ENCODE data around the gene ATM.
"Not testable (repeated sequence)": the region's sequence is repeated elsewhere in the genome, so short reads cannot be mapped to it uniquely, and the experiment has no call there.

ATM gene

DNA sequence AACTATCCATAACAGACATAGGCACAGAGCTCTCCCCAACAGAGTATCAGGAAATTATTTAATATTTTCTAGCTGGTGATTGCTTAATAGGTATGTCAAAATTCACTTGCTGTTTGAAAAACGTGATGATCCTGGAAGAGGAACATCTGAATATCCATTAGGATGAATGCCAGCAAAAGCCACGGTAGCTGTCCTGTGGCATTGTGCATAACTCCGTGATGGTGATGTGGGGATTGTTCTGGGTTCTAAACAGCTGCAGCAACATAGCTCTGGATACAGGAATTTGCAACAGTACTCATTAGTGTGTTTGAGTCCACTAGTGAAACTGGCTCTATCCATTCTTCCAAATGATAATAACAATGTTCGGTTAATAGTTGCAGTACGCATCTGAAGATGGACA is 165.7 kb downstream of the ATM start:
- DNase-seq = no peak

DNA sequence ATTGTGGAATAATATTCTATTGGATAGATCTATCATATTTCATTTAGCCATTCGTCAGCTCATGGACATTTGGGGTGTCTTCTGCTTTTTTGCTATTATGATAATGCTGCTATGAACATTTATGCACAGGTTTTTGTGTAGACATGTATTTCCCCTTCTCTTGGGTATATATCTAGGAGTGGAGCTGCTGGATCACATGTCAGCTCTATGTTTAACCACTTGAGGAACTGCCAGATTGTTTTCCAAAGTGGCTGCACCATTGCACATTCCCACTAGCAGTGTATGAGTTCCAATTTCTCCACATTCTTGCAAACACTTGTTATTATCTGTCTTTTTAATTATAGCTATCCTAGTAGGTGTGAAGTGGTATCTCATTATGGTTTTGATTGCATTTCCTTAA is 169.5 kb downstream of the ATM start:
- DNase-seq = no peak

GRCh38 chr11:108393046-108393445 is 170.2 kb downstream of the ATM start:
- DNase-seq = no peak

DNA sequence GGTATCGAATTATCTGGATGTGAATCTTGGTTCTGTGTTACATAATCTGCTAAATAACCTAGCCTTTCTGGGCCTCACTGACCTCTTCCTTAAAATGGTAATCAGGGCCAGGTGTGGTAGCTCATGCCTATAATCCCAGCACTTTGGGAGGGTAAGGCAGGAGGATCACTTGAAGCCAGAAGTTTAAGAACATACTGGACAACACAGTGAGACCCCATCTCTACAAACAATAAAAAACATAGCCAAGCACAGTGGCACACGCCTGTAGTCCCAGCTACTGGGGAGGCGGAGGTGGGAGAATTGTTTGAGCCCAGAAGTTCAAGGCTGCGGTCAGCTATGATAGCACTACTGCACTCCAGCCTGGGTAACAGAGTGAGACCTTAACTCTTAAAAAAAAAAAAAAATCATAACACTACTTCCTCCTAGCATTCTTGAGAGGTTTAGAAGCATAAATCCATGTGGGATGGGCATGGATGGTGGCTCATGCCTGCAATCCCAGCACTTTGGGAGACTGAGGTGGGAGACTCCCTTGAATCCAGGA is 171.9 kb downstream of the ATM start:
- DNase-seq = no peak

DNA sequence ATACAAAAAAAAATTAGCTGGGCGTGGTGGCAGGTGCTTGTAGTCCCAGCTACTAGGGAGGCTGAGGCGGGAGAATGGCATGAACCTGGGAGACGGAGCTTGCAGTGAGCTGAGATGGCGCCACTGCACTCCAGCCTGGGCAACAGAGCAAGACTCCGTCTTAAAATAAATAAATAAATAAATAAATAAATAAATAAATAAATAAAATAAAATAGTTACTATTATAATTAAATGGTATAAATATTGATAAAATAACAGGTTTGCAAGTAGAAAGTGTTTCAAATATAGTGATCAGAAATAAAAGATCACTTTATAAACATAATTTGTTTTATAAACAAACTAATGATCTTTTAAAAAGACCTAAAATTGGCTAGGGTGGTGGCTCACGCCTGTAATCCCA is 173.8 kb downstream of the ATM start:
- not testable (repeated sequence) for DNase-seq

GRCh38 chr11:108398439-108398838 is 175.6 kb downstream of the ATM start:
- DNase-seq = no peak

DNA sequence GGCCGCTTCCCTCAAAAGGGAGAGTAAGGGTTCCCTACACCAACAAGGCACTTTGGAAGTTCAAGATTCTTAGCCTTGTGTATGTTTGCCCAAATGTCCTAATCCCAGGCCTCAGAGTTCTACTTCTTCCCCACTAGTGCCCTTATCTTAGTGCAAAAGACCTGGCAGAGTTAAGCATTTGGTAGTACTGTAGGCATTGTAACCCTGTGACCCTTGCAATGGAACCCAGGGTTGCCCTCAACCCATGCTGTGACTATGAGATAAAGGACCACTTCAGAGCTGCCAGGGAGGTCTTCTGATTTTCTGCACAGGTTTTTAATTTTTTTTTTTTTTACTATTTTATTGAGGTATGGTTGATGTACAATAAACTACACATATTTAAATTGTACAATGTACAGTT is 179.4 kb downstream of the ATM start:
- DNase-seq = no peak

DNA sequence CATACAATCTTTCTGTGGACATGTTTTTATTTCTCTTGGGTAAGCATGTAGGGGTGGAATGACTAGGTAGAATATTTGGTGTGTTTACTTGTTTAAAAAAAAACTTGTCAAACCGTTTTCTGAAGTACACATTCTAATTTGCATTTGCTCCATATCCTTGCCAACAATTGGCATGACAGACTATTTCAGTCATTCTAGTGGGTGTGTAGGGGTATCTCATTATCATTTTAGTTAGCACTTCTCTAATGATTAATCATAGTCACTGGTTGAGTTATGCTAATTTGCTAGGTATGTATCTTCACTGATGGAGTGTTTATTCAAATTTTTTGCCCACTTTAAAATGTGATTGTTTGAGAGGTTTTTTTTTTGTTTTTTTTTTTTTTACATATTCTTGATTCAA is 180.2 kb downstream of the ATM start:
- no peak for DNase-seq

- DNase-seq = no peak
These were observed 182.8 kb downstream of the ATM start for GRCh38 chr11:108405706-108406105.

DNA sequence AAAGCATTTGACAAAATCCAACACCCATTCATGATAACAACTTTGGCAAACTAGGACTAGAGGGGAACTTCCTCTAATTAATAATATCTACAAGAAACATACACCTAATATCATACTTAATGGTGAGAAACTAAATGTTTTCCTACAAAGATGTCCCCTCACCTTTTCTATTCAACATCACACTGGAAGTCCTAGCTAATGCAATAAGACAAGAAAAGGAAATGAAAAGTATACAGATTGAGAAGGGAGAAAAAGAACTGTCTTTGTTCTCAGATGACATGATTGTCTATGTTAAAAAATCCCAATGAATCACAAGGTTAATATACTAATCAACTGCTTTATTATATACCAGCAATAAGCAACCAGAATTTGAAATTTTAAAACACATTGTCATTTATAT is 192.1 kb downstream of the ATM start:
- DNase-seq = no peak

- peak; percentile 23 to 26 for DNase-seq
These were observed 194.7 kb downstream of the ATM start for GRCh38 chr11:108417551-108417950.

Measured in activated T-cell treated with anti-CD3 and anti-CD28 coated beads, Interleukin-2, amount 50 U/mL, for 48 hours (primary cell).